HG02571 (cell line): ENCODE measurements around the gene GRB14.
"Not testable (repeated sequence)": the region's sequence is repeated elsewhere in the genome, so short reads cannot be mapped to it uniquely, and the experiment has no call there.

Experiments used
- ATAC-seq: cut with Tn5 transposase; IDR thresholded peaks from one replicate; pipeline ENCODE4 v1.9.1; 2021; ENCODE audit warnings: mild to moderate bottlenecking, moderate library complexity; ENCODE audit not compliant: unreplicated experiment

GRB14 gene

DNA sequence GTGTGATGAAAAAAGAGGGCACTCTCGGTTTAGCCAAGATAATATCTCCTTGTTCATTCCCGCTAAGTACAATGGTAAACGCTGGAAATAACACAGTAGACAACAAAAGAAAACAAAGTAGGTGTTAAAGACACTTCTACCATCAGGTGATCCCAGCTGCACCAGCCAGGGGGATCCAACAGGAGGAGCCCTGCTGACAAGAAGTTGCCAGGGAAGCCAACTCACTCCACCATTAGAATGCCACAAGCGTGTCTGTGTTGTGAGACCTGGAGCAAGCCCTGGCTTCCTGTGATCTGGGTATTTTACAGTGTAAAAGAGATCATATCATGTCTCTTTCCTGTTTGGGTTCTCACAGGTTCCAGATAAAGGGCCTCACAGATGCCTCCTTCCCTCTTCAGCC is 117.0 kb downstream of the GRB14 start:
- no peak for ATAC-seq

DNA sequence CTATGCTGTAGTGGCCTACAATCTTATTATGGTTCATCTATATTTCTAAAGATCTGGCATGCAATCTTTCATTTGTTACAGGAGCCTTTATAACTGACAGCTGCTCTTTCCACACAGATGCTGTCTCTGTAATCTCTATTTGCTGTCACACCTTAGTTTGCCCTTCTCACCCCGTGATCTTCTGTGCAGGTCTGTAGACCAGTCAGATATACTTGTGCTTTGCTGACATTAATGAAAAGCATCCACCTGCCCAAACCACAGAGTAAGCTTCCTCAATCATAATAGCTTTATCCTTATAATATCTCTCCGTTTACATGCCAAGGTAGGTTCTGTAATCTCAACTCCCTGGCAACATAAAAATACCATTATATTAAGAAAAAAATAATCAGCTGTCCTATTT is 122.4 kb downstream of the GRB14 start:
- no peak for ATAC-seq

DNA sequence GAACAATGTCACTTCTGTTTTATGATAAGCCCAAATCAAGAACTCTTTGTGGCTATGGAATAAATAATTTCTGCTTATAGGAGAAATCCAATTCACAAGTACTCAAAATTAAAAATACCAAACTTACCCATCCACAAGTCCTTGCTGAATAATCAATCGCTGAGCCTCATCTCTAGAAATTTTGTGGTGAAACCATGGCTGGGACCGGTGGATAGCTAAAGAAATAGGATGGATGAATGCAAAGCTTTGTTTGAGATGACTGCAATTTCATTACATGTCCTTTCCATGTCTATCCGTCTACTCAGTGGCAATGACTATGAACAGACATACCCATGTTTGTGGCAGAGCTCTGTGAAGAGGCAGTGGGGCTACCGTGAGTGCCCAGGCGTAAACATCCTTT is 124.4 kb downstream of the GRB14 start:
- no peak for ATAC-seq

DNA sequence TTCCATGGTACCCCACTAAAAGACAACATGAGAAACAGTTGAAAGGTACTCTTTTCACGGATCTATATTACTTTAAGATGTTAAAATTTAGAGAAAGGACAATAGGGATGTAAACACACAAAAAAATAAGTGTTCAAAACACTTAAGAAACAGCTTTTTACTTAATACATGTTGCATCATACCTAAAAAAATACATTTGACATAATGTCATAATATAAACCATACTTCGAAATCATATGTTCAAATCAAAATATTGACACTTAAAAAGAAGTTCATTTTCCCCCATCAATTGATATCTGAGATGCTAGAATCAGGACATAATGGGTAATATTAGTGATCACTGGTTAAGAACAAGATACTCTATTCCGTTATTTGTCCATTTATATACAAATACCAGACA is 124.9 kb downstream of the GRB14 start:
- no peak for ATAC-seq

DNA sequence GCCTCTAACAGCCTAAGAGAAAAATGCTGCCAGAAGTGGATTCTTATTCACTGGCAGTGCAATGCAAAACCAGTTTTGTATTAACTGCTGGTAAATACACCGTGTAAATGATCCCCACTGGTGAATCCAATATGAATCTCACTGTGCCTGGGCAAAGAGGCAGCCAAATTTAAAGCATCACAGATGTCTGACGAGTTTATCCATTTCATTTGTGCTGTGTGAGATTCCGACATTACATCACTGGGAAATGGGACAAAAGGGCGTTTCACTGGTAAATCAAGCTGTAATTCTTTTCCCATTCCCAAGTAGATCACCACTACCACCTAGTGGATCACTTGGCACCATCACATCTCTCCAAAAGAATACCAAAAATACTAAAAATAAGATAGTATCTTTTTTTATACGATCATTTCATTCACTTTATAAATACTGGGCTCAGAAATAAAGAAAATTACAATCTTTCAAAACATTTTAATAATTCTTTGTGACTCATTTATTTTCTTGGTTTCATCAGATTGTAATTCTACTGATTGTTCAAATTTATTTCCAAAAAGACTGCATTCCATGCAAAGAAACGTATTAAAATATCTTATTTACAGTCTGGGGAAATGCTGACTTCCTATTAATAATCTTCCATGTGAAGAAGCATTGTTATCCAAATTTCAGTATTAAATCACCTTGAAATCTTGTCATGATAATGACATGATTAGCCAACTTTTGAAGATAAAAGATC is 125.6 kb downstream of the GRB14 start:
- ATAC-seq: no peak

DNA sequence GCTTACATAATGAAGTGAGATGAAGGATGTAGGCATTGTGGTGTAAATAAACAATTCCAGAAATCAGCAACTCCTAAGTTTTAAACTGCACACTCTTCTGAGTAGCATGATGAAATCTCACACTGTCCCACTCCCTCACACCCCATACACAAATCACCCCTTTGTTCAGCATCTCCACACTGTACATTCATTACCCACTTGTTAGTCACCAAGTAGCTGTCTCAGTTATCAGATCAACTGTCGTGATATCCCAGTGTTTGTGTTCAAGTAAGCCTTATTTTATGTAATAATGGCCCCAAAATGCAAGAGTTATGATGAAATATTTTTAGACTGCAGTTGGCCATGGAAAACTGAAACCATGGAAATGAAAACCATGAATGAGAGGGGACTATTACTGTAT is 135.7 kb downstream of the GRB14 start:
- no peak for ATAC-seq

DNA sequence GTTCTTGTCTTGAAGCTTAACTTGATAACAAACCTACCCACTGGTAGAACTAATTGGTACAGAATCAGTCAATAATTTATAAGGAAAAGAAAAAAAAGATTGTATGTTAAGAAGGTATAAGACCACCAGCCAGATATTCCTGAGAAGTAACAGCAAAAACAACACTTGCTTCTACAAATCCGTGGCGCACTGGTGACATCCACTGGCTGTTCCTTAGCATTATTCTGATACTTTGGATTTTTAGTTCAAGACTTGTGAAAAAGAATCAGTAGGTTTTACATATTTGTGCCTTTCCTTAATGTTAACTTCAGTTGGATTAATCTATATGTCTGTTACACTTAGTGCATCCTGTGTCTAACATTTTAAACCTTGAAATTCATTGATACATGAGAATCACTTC is 141.8 kb downstream of the GRB14 start:
- ATAC-seq: no peak

DNA sequence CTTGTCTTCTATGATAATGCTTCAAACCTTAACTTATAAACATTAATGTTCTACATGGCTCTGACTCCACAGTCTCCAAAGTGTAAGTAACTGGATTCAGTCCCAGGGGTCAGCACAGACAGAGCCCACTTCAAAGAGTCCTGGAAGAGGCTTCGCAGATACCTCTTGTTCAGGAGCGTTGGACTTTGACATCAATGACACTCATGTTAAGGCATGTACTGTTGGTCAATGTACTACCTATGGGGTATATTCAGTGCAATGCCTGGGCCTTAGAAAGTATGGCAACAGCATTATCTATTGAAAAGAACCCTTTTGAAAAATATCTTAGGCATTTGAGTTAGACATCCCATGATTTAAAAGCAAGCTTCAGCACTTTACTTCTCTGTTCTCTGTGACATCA is 143.1 kb downstream of the GRB14 start:
- no peak for ATAC-seq

DNA sequence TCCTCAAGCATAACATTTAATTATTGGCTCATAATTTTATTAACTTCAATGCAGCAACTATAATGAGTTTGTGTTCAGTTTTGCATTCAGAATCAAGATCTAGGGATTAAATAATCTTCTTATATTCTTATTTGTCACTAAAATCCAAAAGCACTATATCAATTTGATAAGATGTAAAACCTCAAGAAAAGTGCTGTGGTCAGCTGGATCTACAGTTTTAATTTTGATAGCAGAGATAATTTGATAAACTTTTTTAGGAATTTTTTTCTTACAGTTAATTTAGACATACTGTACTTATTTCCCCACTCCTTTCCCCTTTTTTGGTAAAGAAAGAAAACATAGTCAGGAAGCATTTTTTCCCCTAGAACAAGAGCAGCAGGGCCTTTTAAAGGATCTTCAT is 146.4 kb downstream of the GRB14 start:
- ATAC-seq: no peak

DNA sequence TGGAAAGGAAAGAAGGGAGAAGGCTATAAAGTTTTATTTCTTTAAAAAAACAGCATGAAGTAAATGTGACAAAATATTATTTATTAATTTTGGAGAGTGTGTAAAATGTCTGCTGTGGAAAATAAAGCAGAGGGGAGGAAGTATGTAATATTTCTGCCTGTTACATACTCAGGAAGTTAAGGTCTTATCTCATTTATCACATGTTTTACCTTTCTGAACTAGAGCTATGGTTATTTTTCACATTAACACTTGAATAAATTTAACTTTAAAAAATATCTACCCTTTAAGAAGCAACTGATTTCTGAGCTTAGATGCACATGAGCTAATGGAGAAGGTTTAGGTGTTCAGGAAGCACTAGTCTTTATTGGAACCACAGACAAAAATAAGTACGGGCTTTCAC is 148.3 kb downstream of the GRB14 start:
- ATAC-seq: no peak

DNA sequence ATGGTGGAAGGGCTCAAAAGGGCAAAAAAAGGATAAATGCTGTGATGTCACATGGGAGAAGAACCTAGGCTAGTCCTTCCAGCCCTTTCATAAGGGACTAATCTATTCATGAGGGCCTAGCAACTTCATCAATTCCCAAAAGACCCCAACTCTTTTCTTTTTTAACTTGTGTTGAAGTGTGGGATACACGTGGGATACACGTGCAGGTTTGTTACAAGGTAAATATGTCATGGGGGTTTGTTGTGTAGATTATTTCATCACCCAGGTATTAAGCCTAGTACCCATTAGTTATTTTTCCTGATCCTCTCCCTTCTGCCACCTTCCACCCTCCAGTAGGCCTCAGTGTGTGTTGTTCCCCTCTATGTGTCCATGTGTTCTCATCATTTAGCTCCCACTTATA is 156.2 kb downstream of the GRB14 start:
- not testable (repeated sequence) for ATAC-seq

DNA sequence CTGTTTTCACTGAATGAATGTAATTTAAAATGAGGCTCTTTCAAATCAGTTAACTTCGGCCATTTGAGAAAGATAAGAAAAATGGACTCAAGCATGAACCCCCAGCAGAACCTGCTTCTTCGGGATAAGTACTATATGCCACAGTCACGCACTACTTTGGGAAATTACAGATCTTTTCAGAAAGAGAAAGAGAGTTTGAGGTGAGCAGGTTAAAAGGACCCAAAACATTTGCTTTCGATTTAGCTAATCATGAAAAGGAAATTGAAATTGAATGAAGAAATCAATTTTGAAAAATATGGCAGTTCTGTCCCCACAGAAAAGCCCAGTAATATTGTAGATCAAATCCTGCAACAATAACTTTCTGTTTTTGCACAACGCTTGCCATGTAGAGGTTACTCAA is 156.9 kb downstream of the GRB14 start:
- ATAC-seq: no peak

DNA sequence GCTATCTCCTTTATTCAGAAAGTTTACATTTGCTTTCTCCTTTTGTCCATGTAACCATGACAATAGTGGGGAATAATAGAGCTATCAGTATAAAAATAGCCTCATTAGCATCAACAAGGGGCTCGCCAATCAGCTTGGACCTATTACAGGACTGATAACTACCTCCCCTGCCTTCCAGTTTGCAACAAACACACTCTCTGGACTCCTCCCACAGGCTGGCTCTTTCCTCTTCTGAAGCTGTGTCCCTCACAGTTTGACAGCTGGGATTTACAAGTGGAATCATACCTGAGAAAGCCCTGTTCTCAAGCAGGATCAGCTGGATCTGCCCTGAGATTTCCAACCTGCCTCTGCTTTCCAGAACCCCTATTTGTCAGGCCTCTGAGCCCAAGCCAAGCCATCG is 162.5 kb downstream of the GRB14 start:
- no peak for ATAC-seq

DNA sequence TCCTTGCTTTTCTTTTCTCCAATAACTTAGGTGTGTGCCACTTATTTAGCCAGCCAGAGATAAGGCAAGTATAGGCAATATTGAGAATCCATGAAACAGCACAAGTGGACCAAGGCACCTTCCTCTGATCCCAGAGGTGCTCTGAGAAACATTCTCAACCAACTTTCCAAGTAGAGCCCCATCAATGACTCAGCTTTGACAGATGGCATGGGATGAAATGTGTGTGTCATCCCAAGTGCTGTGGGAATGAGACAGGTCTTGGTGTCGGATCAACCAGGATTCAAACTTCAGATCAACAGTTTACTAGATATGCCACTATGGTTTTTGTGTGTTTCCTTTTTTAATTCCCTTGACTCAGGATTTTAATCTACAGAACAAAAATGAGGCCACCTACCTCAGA is 164.0 kb downstream of the GRB14 start:
- ATAC-seq: no peak

DNA sequence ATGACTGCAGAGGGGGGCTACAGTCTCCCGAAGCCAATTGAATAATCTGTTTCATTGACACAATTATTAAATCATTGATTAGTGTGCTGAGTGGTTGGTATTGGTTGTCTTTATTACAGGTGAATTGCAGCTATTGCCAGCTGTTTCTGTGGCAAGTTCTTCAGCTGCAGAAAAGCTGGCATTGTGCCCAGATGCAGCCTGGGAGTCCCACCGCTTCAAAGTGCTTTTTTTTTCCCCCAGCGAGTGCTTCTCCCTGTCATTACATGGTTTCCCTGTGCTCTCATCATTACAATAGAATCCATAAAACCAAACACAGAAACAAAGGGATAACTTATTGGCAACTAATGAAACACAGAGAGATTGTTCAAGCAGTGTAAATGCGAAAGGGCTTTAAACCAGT is 164.7 kb downstream of the GRB14 start:
- ATAC-seq: no peak

DNA sequence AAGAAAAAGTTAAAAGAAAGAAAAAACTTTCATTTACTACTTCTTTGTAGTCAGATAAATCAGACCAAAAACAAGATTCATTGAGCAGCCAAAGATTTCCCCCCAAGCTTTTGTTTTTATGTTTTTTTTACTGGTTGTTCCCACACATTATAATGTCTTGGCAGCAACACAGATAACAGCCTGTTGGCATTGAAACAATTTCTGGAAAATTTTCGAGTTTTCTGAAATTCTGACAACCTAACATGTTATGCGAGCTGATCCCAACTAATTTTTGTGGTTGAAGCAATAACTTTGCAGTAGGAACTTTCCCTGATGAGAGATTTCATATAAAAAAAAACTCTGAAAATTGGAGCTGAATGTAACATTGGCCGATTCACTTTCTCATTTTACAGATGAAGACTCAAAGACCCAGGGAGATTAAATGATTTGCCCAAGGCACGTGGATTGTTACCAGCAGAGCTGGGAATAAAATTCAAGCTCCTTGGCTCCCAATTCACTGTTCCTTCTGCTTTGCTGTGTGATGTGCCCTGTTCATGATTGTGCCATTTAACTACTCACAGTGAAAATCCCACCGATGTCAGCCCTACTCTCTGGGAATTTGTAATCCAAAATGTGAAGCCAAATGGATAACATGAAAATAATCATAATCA is 167.5 kb downstream of the GRB14 start:
- ATAC-seq: no peak

DNA sequence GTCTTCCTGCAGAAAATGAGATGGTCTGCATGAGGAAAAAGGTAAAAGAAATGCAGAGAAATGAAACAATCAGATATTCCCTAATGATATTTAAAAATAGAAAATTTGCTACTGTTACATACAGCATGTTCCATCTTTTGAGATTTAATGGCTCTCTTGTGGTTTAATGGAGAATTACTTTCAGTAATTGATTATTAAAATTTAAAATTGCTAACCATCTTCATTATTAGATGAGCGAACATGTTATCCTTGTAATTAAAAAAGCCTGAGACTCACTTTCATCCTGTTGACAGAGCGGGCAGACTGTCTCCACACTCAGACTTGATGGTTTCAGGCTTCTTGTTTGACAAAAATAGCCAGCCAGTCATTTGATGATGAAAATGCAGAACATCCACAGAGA is 171.0 kb downstream of the GRB14 start:
- no peak for ATAC-seq

DNA sequence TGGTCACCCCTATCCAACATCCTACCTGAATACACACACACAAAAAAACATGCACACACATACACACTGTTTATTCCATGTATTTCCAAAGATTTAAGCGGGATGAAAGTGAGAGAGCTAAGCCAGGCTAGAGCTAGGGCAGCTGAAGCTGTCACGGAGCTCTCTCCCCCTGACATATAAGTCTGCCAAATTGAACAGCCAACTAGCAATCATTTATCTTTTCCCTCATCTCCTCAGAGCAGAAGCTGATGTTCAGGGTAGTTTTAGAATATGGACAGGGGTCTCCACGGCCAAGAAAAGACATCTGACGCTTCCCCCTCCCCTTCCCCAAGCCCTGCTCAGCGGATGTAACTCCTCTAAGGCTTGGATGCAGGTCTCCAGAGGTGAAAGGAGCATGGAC is 171.6 kb downstream of the GRB14 start:
- ATAC-seq: no peak

DNA sequence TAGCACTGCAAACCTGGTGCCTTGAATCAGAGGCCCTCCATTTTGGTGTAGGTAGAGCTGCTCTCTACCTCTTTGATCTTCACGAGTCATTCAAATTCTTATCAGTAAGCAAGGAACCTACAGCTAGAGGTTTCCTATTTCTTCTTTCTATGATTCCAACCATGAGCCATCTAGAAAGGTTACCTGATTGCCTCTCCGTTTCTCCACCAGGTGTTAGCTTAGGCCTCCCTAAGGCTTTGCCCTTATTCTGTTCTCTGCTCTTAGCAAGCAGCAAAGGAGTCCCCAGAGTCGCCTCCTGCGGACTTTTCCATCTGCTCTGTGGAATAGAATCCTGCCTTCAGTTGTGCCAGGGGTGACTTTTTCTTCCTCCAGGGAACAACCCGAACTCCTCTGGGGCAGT is 173.6 kb downstream of the GRB14 start:
- ATAC-seq: no peak
